HepG2 (cell line): Measurements from ENCODE around the gene SELENOW. TPM values are rescaled to one million over a fixed set of nuclear protein-coding genes. Genes with fewer than 3 reads are reported as not detected.

Experiments
- GABPB1 ChIP-seq: IDR thresholded peaks from 2 replicates; pipeline ENCODE4 v1.6.1; 2016; ENCODE audit warnings: mild to moderate bottlenecking, missing genetic modification reagents, moderate library complexity, missing compliant biosample characterization
- HMGXB4 ChIP-seq, 2 experiments: sonication (generic) in 1 of 2; formaldehyde crosslinking in 1 of 2; IDR thresholded peaks; 2 replicates each; pipeline versions ENCODE4 v1.4.0 to v1.6.1; 2018 to 2020; ENCODE audit warnings: missing genetic modification reagents in 2 of 2, borderline replicate concordance in 1 of 2, low read depth in 1 of 2, mild to moderate bottlenecking in 1 of 2, missing biosample characterization in 1 of 2
- HNF1B ChIP-seq: sonication (generic); formaldehyde crosslinking; IDR thresholded peaks from 2 replicates; pipeline ENCODE4 v1.5.1; 2020; ENCODE audit warnings: mild to moderate bottlenecking, moderate library complexity, missing genetic modification reagents
- MYC ChIP-seq: sonication (generic); formaldehyde crosslinking; IDR thresholded peaks from 2 replicates; pipeline ENCODE4 v1.9.0; 2021; ENCODE audit warnings: missing genetic modification reagents, borderline replicate concordance
- PRDM10 ChIP-seq: sonication (generic); formaldehyde crosslinking; IDR thresholded peaks from 2 replicates; pipeline ENCODE4 v1.4.0; 2020; ENCODE audit warnings: low read depth, missing genetic modification reagents
- RAD21 ChIP-seq: fragments of 450-650 bp; formaldehyde crosslinking; IDR thresholded peaks from 2 replicates; pipeline ENCODE4 v1.5.0; 2020; ENCODE audit warnings: mild to moderate bottlenecking
- ZNF572 ChIP-seq: sonication (generic); formaldehyde crosslinking; IDR thresholded peaks from 2 replicates; pipeline ENCODE4 v1.5.1; 2020; ENCODE audit warnings: mild to moderate bottlenecking, missing genetic modification reagents
- ZNF605 ChIP-seq: sonication (generic); formaldehyde crosslinking; IDR thresholded peaks from 2 replicates; pipeline ENCODE4 v1.8.0; 2022; ENCODE audit warnings: mild to moderate bottlenecking, missing genetic modification reagents
- ZNF772 ChIP-seq: sonication (generic); formaldehyde crosslinking; IDR thresholded peaks from 2 replicates; pipeline ENCODE4 v1.5.0; 2020; ENCODE audit warnings: mild to moderate bottlenecking, missing genetic modification reagents
- polyA plus RNA-seq, 8 experiments: library from polyadenylated mRNA; depleted of rRNA in 3 of 8; stranded (reverse) in 7 of 8; unstranded in 1 of 8; fragments of >200 nt; fragmentation: Illumina TruSeq in 4 of 8; extraction: Trizol in 4 of 8; gene quantifications; 2 replicates each; pipeline versions ENCODE4 v1.2.1 to v1.2.3, GENCODE V29; 2011 to 2016; ENCODE audit warnings: low read depth in 4 of 8, missing spikeins in 1 of 8, mixed read lengths in 1 of 8; ENCODE audit not compliant: insufficient read depth in 1 of 8
- total RNA-seq, 5 experiments: library from RNA; depleted of rRNA; stranded (reverse); fragments of >200 nt; fragmentation: Illumina TruSeq; extraction: Trizol; gene quantifications; 2 replicates each; pipeline ENCODE4 v1.2.3, GENCODE V29; 2016; ENCODE audit warnings: low read depth in 1 of 5
- TF ChIP-seq, protein P1 (sequence below): sonication (generic); formaldehyde crosslinking; IDR thresholded peaks from 2 replicates; pipeline ENCODE4 v1.4.0; 2020; ENCODE audit warnings: mild to moderate bottlenecking, missing genetic modification reagents
- TF ChIP-seq, protein P2 (sequence below): sonication (generic); formaldehyde crosslinking; IDR thresholded peaks from 2 replicates; pipeline ENCODE4 v1.4.0; 2020; ENCODE audit warnings: missing genetic modification reagents

SELENOW gene
- total and polyA plus RNA-seq, 2 of the 13 experiments (the other 11 are each of a cell fraction or from before 2014, with no cell fraction given): 50.3 to 64.7 TPM

GRCh38 chr19:47765523-47766358, 12.8 kb upstream of the SELENOW start (continued):
- TF ChIP-seq ZNF772 (CRISPR knock-in tag) (no peak), PRDM10 (0 out of 2 replicates have a peak, but pooled peaks have one; percentile 20), HNF1B (CRISPR knock-in tag) (peak; percentile 48; the same call in 1 of the 2 replicates), HMGXB4 (CRISPR knock-in tag; IDR thresholded peaks at IDR 0.05; ENCODE audit: borderline replicate concordance in 1 of 2, low read depth in 1 of 2) (peak in 1 of 2 experiments; percentile 50; a peak in 1 of 4 replicates), ZNF605 (no peak), GABPB1 (CRISPR knock-in tag) (peak; percentile 28; the same call in 1 of the 2 replicates), ZNF572 (0 out of 2 replicates have a peak, but pooled peaks have one; percentile 60), RAD21 (peak; percentile 87), MYC (CRISPR knock-in tag) (peak; percentile 34; the same call in 1 of the 2 replicates)
- TF ChIP-seq, protein P1, sequence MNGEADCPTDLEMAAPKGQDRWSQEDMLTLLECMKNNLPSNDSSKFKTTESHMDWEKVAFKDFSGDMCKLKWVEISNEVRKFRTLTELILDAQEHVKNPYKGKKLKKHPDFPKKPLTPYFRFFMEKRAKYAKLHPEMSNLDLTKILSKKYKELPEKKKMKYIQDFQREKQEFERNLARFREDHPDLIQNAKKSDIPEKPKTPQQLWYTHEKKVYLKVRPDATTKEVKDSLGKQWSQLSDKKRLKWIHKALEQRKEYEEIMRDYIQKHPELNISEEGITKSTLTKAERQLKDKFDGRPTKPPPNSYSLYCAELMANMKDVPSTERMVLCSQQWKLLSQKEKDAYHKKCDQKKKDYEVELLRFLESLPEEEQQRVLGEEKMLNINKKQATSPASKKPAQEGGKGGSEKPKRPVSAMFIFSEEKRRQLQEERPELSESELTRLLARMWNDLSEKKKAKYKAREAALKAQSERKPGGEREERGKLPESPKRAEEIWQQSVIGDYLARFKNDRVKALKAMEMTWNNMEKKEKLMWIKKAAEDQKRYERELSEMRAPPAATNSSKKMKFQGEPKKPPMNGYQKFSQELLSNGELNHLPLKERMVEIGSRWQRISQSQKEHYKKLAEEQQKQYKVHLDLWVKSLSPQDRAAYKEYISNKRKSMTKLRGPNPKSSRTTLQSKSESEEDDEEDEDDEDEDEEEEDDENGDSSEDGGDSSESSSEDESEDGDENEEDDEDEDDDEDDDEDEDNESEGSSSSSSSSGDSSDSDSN: 0 out of 2 replicates have a peak, but pooled peaks have one; percentile 9
- TF ChIP-seq, protein P2, sequence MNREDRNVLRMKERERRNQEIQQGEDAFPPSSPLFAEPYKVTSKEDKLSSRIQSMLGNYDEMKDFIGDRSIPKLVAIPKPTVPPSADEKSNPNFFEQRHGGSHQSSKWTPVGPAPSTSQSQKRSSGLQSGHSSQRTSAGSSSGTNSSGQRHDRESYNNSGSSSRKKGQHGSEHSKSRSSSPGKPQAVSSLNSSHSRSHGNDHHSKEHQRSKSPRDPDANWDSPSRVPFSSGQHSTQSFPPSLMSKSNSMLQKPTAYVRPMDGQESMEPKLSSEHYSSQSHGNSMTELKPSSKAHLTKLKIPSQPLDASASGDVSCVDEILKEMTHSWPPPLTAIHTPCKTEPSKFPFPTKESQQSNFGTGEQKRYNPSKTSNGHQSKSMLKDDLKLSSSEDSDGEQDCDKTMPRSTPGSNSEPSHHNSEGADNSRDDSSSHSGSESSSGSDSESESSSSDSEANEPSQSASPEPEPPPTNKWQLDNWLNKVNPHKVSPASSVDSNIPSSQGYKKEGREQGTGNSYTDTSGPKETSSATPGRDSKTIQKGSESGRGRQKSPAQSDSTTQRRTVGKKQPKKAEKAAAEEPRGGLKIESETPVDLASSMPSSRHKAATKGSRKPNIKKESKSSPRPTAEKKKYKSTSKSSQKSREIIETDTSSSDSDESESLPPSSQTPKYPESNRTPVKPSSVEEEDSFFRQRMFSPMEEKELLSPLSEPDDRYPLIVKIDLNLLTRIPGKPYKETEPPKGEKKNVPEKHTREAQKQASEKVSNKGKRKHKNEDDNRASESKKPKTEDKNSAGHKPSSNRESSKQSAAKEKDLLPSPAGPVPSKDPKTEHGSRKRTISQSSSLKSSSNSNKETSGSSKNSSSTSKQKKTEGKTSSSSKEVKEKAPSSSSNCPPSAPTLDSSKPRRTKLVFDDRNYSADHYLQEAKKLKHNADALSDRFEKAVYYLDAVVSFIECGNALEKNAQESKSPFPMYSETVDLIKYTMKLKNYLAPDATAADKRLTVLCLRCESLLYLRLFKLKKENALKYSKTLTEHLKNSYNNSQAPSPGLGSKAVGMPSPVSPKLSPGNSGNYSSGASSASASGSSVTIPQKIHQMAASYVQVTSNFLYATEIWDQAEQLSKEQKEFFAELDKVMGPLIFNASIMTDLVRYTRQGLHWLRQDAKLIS: no peak
